GM12878 (cell line): Measurements from ENCODE around the gene CCN6. TPM values are rescaled to one million over a fixed set of nuclear protein-coding genes. Genes with fewer than 3 reads are reported as not detected.

Source experiments
- ATAC-seq: fragments of 200-7000 bp; cut with Tn5 transposase; 3 replicates; pipeline ENCODE4 v1.9.1; 2020; ENCODE audit warnings: mild to moderate bottlenecking, moderate library complexity
- BruUV-seq: library from RNA; stranded (reverse); fragments of 400-500 nt; replicated peaks from 2 replicates; lab custom pipeline; 2021; lab: Mats Ljungman, UMichigan
- CTCF ChIA-PET: fragments of 300-600 bp; sonication (Branson Sonifier 250); formaldehyde crosslinking; extraction: SDS; loops from one replicate; lab custom pipeline; 2021; ENCODE audit warnings: inconsistent platforms; lab: Yijun Ruan, JAX
- POLR2A ChIA-PET: fragments of 350-600 bp; formaldehyde crosslinking; extraction: SDS; loops from one replicate; lab custom pipeline; 2021; ENCODE audit warnings: inconsistent platforms; lab: Charles Lee
- RAD21 ChIA-PET: fragments of 300-600 bp; sonication (Branson Sonifier 250); formaldehyde crosslinking; loops from one replicate; lab custom pipeline; 2023; ENCODE audit warnings: antibody characterized with exemption; ENCODE audit not compliant: unreplicated experiment; lab: Charles Lee
- SMC1A ChIA-PET: fragments of 300-600 bp; sonication (Branson Sonifier 250); formaldehyde crosslinking; loops from one replicate; lab custom pipeline; 2023; ENCODE audit not compliant: unreplicated experiment, uncharacterized antibody; lab: Charles Lee
- DNase-seq: peaks from one replicate; pipeline ENCODE4 v3.0.0-alpha.2; 2011; ENCODE audit warnings: low read depth, low spot score
- FAIRE-seq: peaks from 3 replicates; lab custom pipeline; 2011; peaks lifted over from hg19 to GRCh38; lab: Jason Lieb, UNC
- H2AFZ ChIP-seq: 2 replicates; pipeline ENCODE4 v1.6.0; 2011; ENCODE audit warnings: low read depth, low read length, control low read depth; ENCODE audit not compliant: control insufficient read depth
- H3K27ac ChIP-seq: 2 replicates; pipeline ENCODE4 v1.5.1; 2011; ENCODE audit warnings: control low read depth; ENCODE audit not compliant: control insufficient read depth, insufficient read depth
- H3K27me3 ChIP-seq, 2 experiments: replicated peaks in 1 of 2; 2 replicates each; pipeline versions ENCODE4 v1.6.0 to v1.6.1; 2011; ENCODE audit warnings: low read length in 1 of 2; ENCODE audit not compliant: control insufficient read depth in 2 of 2, insufficient read depth in 2 of 2
- H3K36me3 ChIP-seq, 2 experiments: 2 replicates each; pipeline ENCODE4 v1.5.1; 2011; ENCODE audit warnings: low read length in 1 of 2; ENCODE audit not compliant: control insufficient read depth in 2 of 2, insufficient read depth in 2 of 2
- H3K4me1 ChIP-seq: 2 replicates; pipeline ENCODE4 v1.6.1; 2011; ENCODE audit warnings: mild to moderate bottlenecking, low read length, moderate library complexity, mixed read lengths; ENCODE audit not compliant: control insufficient read depth, insufficient read depth
- H3K4me2 ChIP-seq: 2 replicates; pipeline ENCODE4 v1.6.0; 2011; ENCODE audit warnings: control low read depth; ENCODE audit not compliant: control insufficient read depth, insufficient read depth
- H3K4me3 ChIP-seq: fragments of 200-600 bp; sonication (generic); 2 replicates; pipeline ENCODE4 v1.5.1; 2016
- H3K79me2 ChIP-seq: 2 replicates; pipeline ENCODE4 v1.6.0; 2011; ENCODE audit warnings: low read length; ENCODE audit not compliant: control insufficient read depth, insufficient read depth
- H3K9ac ChIP-seq: 2 replicates; pipeline ENCODE4 v1.8.0; 2011; ENCODE audit warnings: low read length, control low read depth, mixed read lengths; ENCODE audit not compliant: control insufficient read depth, insufficient read depth
- H3K9me3 ChIP-seq: replicated peaks from 3 replicates; pipeline ENCODE4 v1.5.1; 2011; ENCODE audit warnings: mild to moderate bottlenecking, low read length; ENCODE audit not compliant: control insufficient read depth, insufficient read depth
- H4K20me1 ChIP-seq: 2 replicates; pipeline ENCODE4 v1.6.0; 2011; ENCODE audit not compliant: control insufficient read depth, insufficient read depth
- CHD1 ChIP-seq: IDR thresholded peaks from 2 replicates; pipeline ENCODE4 v1.6.1; 2012; ENCODE audit warnings: low read depth, low read length, improper control_type of control experiment
- CREB1 ChIP-seq: IDR thresholded peaks from 2 replicates; pipeline ENCODE4 v1.6.1; 2012; ENCODE audit warnings: low read depth, mild to moderate bottlenecking, inconsistent platforms
- EP300 ChIP-seq, 2 experiments: fragments of 150-350 bp in 1 of 2; IDR thresholded peaks; 2 replicates each; pipeline ENCODE4 v1.6.1; 2011 to 2012; ENCODE audit warnings: low read depth in 2 of 2, low read length in 2 of 2, borderline replicate concordance in 1 of 2, improper control_type of control experiment in 1 of 2, inconsistent platforms in 1 of 2; ENCODE audit not compliant: control insufficient read depth in 1 of 2
- GATAD2B ChIP-seq: fragments of 450-650 bp; conservative IDR thresholded peaks from 2 replicates; pipeline ENCODE4 v1.6.1; 2017; ENCODE audit warnings: low read depth, mild to moderate bottlenecking, moderate library complexity
- LARP7 ChIP-seq: fragments of 450-650 bp; IDR thresholded peaks from 2 replicates; pipeline ENCODE4 v1.6.1; 2017; ENCODE audit warnings: mild to moderate bottlenecking
- RCOR1 ChIP-seq: conservative IDR thresholded peaks from 2 replicates; pipeline ENCODE4 v1.6.1; 2012; ENCODE audit warnings: low read depth, low read length, improper control_type of control experiment
- SIN3A ChIP-seq: IDR thresholded peaks from 2 replicates; pipeline ENCODE4 v1.6.1; 2012; ENCODE audit warnings: low read depth, low read length, improper control_type of control experiment
- TARDBP ChIP-seq: IDR thresholded peaks from 2 replicates; pipeline ENCODE4 v1.6.1; 2016; ENCODE audit warnings: borderline replicate concordance
- WRNIP1 ChIP-seq: IDR thresholded peaks from 2 replicates; pipeline ENCODE4 v1.6.1; 2011; ENCODE audit warnings: low read depth, low read length, improper control_type of control experiment, borderline replicate concordance
- WGBS: methylation state at CpG from one replicate; pipeline ENCODE4 v1.1.6; 2016; ENCODE audit warnings: low lambda C conversion rate; ENCODE audit not compliant: insufficient replicate concordance, insufficient coverage; ENCODE audit errors: missing lambda C conversion rate; 5-methylcytosine and 5-hydroxymethylcytosine counted together
- in situ Hi-C: fragments of 300-500 bp; cut with MboI; formaldehyde crosslinking; loops from 9 replicates; pipeline ENCODE4 v1.14.3; 2018; ENCODE audit warnings: mixed read lengths
- intact Hi-C: fragments of 100-400 bp; cut with micrococcal nuclease; formaldehyde crosslinking; loops from one replicate; pipeline ENCODE4 v1.14.2; 2022; ENCODE audit not compliant: unreplicated experiment
- polyA plus RNA-seq, 11 experiments: library from polyadenylated mRNA; depleted of rRNA in 4 of 11; unstranded in 6 of 11; stranded (reverse) in 5 of 11; fragments of >200 nt; fragmentation: Nextera tagmentation in 4 of 11; fragmentation: Illumina TruSeq in 1 of 11; extraction: Ambion mirVana in 4 of 11; extraction: Trizol in 1 of 11; gene quantifications; 1 replicate in 1 of 11; 2 replicates in 10 of 11; pipeline versions ENCODE4 v1.2.1 to v1.2.3, GENCODE V29; 2011 to 2016; ENCODE audit warnings: inconsistent platforms in 2 of 11, missing spikeins in 2 of 11, low read depth in 1 of 11
- total RNA-seq, 4 experiments: library from RNA; depleted of rRNA in 3 of 4; stranded (reverse); fragments of >200 nt in 3 of 4; fragmentation: Illumina TruSeq in 1 of 4; extraction: Trizol in 1 of 4; gene quantifications; 2 replicates each; pipeline versions ENCODE4 v1.2.1 to v1.2.3, GENCODE V29; 2013 to 2021
- TF ChIP-seq, protein P1 (sequence below): fragments of 450-650 bp; formaldehyde crosslinking; IDR thresholded peaks from 2 replicates; pipeline ENCODE4 v1.4.0; 2020; ENCODE audit warnings: mild to moderate bottlenecking, moderate library complexity
- TF ChIP-seq, protein P2 (sequence below): IDR thresholded peaks from 2 replicates; pipeline ENCODE4 v1.6.1; 2012; ENCODE audit warnings: improper control_type of control experiment, low read depth, low read length; ENCODE audit not compliant: insufficient replicate concordance
- TF ChIP-seq, protein P3 (sequence below): IDR thresholded peaks from 2 replicates; pipeline ENCODE4 v1.6.1; 2011; ENCODE audit warnings: mild to moderate bottlenecking, low read depth, low read length, moderate library complexity; ENCODE audit not compliant: insufficient replicate concordance

Gene CCN6
- total and polyA plus RNA-seq, 10 of the 15 experiments (the other 5 are each of a cell fraction or from before 2014, with no cell fraction given) = 0.05 to 0.24 (median 0.19) TPM; not detected in 5

DNA sequence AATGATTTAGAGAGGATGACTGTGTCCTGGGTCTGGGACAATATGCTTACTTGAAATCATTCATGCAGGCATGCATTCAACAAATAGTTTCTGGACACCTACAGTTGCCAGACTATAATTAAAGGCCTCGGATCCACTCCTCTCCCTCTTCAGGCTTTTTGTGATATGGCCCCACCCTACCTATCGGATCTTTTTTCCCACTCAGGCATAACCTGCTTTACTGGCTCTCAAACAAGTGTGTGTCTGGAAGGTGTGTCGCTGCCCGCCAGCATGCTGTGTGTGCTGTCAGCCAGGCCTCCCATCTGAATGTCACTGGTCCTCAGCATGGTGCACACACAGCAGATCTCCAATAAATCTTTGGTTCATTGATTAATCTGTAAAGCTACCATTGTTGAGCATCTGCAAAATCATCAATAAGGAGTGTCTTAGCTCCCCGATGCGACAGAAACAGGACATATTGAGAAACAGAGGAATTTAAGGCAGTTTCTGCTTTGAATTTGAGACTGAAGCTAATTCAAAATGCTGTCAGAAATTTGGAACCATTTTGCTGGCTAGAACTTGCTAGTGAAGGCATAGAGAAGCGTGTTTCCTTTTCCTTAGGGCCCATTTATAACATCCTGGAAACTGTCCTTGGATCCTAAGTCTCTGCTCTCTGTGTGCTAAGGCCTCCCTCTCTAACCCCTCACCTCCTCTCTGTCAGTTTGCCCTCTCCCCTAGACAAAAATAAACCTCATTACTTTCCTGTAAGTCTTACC, 23.5 kb upstream of the CCN6 start:
- ChIA-PET CTCF (interaction anchor here (0.9 to 2.9 kb wide), 5 partner anchors 10 to 321 kb away, joined by 4 to 12 read pairs (median 10); no protein-coding TSS in a partner anchor), RAD21 (interaction anchor here (1.0 kb wide), 1 partner anchor 10 kb away, joined by 3 read pairs; no protein-coding TSS in a partner anchor), SMC1A (interaction anchor here (0.9 to 1.0 kb wide), 3 partner anchors 10 to 174 kb away, joined by 3 to 4 read pairs (median 3); no protein-coding TSS in a partner anchor), POLR2A (no interaction called here)
- BruUV-seq = no TSS peak
- H3K9me3 ChIP-seq = no peaks in the 10 kb centered on the region
- no peak overlapping the region for H3K27ac ChIP-seq
- 19% methylated on average over 7 of the region's 7 CpGs for WGBS
- no peaks in the 10 kb centered on the region for H3K79me2 ChIP-seq
- no peak overlapping the region for H2AFZ ChIP-seq
- ATAC-seq (no peak), DNase-seq (no peak), FAIRE-seq (no peak)
- peaks cover 8% of the 10 kb centered on the region; the same call in 1 of the 2 replicates for H3K4me1 ChIP-seq
- in situ Hi-C loops = loop anchor here (5.0 kb wide), 1 partner anchor 323 kb away; no protein-coding TSS in a partner anchor
- no peak overlapping the region for H3K4me2 ChIP-seq
- intact Hi-C loops = no loop called here
- no peaks in the 10 kb centered on the region for H3K36me3 ChIP-seq
- H3K4me3 ChIP-seq = no peak overlapping the region
- no peaks in the 10 kb centered on the region for H3K27me3 ChIP-seq
- no peak overlapping the region for H3K9ac ChIP-seq
- no peaks in the 10 kb centered on the region for H4K20me1 ChIP-seq
- TF ChIP-seq TARDBP (no peak), EP300 (IDR thresholded peaks at IDR 0.05; ENCODE audit: borderline replicate concordance in 1 of 2, control insufficient read depth in 1 of 2, low read depth in 2 of 2, low read length in 2 of 2) (no peak), CREB1 (no peak), LARP7 (no peak), WRNIP1 (no peak), GATAD2B (no peak), CHD1 (no peak), SIN3A (no peak), RCOR1 (no peak)
- TF ChIP-seq, protein P1, sequence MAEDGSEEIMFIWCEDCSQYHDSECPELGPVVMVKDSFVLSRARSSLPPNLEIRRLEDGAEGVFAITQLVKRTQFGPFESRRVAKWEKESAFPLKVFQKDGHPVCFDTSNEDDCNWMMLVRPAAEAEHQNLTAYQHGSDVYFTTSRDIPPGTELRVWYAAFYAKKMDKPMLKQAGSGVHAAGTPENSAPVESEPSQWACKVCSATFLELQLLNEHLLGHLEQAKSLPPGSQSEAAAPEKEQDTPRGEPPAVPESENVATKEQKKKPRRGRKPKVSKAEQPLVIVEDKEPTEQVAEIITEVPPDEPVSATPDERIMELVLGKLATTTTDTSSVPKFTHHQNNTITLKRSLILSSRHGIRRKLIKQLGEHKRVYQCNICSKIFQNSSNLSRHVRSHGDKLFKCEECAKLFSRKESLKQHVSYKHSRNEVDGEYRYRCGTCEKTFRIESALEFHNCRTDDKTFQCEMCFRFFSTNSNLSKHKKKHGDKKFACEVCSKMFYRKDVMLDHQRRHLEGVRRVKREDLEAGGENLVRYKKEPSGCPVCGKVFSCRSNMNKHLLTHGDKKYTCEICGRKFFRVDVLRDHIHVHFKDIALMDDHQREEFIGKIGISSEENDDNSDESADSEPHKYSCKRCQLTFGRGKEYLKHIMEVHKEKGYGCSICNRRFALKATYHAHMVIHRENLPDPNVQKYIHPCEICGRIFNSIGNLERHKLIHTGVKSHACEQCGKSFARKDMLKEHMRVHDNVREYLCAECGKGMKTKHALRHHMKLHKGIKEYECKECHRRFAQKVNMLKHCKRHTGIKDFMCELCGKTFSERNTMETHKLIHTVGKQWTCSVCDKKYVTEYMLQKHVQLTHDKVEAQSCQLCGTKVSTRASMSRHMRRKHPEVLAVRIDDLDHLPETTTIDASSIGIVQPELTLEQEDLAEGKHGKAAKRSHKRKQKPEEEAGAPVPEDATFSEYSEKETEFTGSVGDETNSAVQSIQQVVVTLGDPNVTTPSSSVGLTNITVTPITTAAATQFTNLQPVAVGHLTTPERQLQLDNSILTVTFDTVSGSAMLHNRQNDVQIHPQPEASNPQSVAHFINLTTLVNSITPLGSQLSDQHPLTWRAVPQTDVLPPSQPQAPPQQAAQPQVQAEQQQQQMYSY (CRISPR knock-in tag) = no peak
- TF ChIP-seq, protein P2, sequence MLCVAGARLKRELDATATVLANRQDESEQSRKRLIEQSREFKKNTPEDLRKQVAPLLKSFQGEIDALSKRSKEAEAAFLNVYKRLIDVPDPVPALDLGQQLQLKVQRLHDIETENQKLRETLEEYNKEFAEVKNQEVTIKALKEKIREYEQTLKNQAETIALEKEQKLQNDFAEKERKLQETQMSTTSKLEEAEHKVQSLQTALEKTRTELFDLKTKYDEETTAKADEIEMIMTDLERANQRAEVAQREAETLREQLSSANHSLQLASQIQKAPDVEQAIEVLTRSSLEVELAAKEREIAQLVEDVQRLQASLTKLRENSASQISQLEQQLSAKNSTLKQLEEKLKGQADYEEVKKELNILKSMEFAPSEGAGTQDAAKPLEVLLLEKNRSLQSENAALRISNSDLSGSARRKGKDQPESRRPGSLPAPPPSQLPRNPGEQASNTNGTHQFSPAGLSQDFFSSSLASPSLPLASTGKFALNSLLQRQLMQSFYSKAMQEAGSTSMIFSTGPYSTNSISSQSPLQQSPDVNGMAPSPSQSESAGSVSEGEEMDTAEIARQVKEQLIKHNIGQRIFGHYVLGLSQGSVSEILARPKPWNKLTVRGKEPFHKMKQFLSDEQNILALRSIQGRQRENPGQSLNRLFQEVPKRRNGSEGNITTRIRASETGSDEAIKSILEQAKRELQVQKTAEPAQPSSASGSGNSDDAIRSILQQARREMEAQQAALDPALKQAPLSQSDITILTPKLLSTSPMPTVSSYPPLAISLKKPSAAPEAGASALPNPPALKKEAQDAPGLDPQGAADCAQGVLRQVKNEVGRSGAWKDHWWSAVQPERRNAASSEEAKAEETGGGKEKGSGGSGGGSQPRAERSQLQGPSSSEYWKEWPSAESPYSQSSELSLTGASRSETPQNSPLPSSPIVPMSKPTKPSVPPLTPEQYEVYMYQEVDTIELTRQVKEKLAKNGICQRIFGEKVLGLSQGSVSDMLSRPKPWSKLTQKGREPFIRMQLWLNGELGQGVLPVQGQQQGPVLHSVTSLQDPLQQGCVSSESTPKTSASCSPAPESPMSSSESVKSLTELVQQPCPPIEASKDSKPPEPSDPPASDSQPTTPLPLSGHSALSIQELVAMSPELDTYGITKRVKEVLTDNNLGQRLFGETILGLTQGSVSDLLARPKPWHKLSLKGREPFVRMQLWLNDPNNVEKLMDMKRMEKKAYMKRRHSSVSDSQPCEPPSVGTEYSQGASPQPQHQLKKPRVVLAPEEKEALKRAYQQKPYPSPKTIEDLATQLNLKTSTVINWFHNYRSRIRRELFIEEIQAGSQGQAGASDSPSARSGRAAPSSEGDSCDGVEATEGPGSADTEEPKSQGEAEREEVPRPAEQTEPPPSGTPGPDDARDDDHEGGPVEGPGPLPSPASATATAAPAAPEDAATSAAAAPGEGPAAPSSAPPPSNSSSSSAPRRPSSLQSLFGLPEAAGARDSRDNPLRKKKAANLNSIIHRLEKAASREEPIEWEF = no peak
- TF ChIP-seq, protein P3, sequence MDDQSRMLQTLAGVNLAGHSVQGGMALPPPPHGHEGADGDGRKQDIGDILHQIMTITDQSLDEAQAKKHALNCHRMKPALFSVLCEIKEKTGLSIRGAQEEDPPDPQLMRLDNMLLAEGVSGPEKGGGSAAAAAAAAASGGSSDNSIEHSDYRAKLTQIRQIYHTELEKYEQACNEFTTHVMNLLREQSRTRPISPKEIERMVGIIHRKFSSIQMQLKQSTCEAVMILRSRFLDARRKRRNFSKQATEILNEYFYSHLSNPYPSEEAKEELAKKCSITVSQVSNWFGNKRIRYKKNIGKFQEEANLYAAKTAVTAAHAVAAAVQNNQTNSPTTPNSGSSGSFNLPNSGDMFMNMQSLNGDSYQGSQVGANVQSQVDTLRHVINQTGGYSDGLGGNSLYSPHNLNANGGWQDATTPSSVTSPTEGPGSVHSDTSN = no peak
